HG03457 (cell line): ENCODE data around the gene IPP.
A peak's percentile ranks its signal among the peaks of the same experiment; 100 is the strongest.
"Not testable (repeated sequence)": the region's sequence is repeated elsewhere in the genome, so short reads cannot be mapped to it uniquely, and the experiment has no call there.

Experiments used
- ATAC-seq: cut with Tn5 transposase; IDR thresholded peaks from one replicate; pipeline ENCODE4 v1.9.1; 2021; ENCODE audit warnings: moderate number of reproducible peaks; ENCODE audit not compliant: unreplicated experiment

IPP gene

GRCh38 chr1:45746922-45747321, 3.5 kb downstream of the IPP start:
- ATAC-seq, result no peak

- ATAC-seq, result not testable (repeated sequence)
Observed at GRCh38 chr1:45739641-45740156, 10.8 kb downstream of the IPP start.

- no peak for ATAC-seq
Observed at GRCh38 chr1:45739137-45739536, 11.3 kb downstream of the IPP start.

DNA sequence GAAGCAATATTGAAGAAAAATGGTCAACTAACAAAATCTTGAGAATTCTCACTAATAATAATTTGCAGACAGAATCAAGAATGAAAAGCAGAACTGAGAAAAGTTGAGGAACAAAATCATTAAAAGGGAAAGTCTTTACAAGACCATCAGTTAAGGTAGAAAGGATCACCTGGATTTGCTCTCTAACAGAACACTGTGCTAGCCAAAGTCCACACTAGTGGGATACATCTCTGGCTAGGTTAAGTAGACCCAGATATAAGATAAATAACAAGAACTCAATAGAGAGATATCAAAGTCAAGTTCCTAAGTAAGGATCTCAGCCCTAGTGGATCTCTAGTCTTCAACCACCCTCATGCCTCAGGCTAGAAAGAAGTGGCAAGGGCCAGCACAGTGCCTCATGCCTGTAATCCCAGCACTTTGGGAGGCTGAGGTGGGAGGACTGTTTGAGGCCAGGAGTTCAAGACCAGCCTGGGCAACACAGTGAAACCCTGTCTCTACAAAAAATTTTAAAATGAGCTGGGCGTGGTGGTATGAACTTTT, 19.6 kb downstream of the IPP start:
- no peak for ATAC-seq

DNA sequence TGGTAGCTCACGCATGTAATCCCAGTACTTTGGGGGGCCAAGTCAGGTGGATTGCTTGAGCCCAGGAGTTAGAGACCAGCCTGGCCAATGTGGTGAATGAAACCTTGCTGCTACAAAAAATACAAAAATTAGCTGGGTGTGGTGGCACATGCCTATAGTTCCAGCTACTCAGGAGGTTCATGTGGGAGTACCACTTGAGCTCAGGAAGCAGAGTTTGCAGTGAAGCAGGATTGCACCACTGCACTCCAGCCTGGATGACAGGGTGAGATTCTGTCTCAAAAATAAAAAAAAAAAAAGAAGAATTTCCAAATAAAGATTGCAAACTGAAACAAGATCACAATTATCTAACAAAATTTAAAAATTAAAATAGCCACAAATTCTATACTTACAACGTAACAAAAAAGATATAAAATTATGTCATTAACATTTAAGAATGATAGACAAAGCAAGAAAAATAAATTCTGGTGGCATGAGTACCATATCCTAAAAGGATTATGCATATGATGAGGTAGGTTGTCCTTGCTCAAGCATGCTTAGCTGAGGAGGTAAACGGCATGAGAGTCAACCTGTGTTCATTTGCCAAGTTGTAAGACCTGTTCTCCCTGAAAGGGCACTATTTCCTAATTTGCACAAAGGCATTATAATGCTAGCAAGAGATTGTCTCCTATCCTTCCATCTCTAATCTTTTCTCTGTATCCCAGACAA, 20.2 kb downstream of the IPP start:
- ATAC-seq, result no peak

DNA sequence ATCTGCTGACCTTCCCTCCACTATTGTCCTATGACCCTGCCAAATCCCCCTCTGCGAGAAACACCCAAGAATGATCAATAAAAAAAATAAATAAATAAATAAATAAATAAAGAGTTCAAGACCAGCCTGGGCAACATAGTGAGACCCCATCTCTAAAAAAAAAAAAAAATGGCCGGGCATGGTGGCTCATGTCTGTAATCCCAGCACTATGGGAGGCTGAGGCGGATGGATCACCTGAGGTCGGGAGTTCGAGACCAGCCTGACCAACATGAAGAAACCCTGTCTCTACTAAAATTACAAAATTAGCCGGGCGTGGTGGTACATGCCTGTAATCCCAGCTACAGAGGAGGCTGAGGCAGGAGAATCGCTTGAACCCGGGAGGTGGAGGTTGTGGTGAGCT, 24.4 kb downstream of the IPP start:
- not testable (repeated sequence) for ATAC-seq

DNA sequence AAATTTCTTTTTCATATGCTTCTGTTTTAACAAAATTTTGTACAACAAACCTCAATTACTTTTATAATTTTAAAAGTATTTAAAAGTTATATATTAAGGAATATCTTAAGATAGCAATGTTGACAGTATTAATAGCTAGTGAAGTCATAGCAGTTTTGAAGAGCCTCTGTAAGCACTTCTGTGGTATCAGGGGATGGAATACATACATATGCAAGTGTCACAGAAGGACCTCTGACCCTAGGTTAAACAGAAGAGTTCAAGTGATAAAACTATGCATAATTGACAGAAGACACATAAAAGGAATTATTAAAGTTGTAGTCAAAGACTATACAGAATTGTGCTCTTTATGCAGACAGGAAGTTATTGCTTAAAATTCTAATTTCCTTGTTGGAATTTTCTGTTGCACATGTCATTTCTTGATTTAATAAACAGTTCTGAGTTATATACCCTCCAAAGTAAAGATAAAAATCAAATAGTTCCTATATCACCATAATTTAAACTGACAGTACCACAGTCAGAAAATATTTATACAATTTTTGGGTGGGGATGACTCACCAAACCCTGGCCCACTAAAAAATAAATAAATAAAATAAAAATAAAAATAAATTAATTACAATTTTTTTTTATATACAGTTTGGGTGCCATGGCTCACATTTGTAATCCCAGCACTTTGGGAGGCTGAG, 27.1 kb downstream of the IPP start:
- no peak for ATAC-seq

GRCh38 chr1:45722809-45723208, 27.6 kb downstream of the IPP start:
- no peak for ATAC-seq

GRCh38 chr1:45721207-45721606, 29.2 kb downstream of the IPP start:
- no peak for ATAC-seq

- ATAC-seq, result no peak
Observed at GRCh38 chr1:45718289-45718688, 32.2 kb downstream of the IPP start.

DNA sequence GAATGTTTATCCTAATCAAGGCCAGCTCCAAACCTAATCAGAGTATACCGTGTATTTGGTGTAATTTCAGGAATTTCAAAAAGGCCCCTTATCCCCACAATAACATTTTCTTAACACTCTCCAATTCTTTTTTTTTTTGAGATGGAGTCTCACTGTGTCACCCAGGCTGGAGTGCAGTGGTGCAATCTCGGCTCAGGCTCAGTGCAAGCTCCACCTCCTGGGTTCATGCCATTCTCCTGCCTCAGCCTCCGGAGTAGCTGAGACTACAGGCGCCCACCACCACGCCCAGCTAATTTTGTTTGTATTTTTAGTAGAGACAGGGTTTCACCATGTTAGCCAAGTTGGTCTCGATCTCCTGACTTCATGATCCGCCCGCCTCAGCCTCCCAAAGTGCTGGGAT, 33.1 kb downstream of the IPP start:
- ATAC-seq, result not testable (repeated sequence)

GRCh38 chr1:45716700-45717099, 33.8 kb downstream of the IPP start:
- ATAC-seq, result no peak

DNA sequence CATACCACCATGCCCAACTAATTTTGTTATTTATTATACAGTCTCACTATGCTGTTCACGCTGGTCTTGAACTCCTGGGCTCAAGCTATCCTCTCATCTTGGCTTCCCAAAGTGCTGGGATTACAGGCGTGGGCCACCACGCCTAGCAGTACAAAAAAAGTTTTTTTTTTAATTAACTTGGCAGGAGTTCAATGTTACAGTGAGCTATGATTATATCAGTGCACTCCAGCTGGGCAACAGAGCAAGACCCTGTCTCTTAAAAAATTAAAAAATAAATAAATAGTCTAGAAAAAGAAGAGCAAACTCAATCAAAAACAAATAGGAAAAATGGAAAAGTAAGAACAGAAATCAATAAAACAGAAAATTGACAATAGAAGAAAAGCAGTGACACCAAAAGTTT, 36.7 kb downstream of the IPP start:
- ATAC-seq, result no peak

DNA sequence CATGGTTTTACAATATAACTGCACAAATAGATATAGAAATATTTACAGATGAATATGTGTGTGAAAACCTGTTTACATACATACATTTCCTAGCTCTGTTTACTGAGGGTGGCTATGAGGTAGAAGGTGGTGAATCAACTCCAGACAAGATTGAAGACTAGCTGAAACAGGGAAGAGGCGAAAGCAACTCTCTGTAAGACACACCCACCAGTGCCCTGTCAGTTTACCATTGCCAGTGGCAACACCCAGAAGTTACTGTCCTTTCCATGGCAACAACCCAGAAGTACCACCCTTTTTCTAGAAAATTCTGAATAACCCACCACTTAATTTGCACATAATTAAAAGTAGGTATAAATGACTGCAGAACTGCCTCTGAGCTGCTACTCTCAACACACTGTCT, 45.8 kb downstream of the IPP start:
- ATAC-seq, result no peak

DNA sequence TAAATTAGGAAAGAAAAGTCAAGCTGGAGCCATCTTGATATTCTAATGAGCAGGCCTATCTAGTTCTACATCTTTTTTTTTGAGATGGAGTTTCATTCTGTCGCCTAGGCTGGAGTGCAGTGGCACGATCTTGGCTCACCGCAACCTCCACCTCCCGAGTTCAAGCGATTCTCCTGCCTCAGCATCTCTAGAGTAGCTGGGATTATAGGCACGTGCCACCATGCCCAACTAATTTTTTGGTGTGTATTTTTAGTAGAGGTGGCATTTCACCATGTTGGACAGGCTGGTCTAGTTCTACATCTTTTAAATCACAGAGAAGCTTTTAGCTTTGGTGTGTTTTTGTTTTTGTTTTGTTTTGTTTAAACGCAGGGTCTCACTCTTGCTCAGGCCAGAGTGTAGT, 55.6 kb downstream of the IPP start:
- no peak for ATAC-seq

- not testable (repeated sequence) for ATAC-seq
Observed at GRCh38 chr1:45693811-45694210, 56.6 kb downstream of the IPP start.

- no peak for ATAC-seq
Observed at GRCh38 chr1:45687754-45688740, 62.4 kb downstream of the IPP start, which contains the start of gene TMEM69. TSS of gene TMEM69 (plus strand) at chr1:45688181. CDS start at chr1:45691069, 2,888 bp downstream.

GRCh38 chr1:45687014-45687753, 63.3 kb downstream of the IPP start:
- ATAC-seq, result peak; percentile 56

DNA sequence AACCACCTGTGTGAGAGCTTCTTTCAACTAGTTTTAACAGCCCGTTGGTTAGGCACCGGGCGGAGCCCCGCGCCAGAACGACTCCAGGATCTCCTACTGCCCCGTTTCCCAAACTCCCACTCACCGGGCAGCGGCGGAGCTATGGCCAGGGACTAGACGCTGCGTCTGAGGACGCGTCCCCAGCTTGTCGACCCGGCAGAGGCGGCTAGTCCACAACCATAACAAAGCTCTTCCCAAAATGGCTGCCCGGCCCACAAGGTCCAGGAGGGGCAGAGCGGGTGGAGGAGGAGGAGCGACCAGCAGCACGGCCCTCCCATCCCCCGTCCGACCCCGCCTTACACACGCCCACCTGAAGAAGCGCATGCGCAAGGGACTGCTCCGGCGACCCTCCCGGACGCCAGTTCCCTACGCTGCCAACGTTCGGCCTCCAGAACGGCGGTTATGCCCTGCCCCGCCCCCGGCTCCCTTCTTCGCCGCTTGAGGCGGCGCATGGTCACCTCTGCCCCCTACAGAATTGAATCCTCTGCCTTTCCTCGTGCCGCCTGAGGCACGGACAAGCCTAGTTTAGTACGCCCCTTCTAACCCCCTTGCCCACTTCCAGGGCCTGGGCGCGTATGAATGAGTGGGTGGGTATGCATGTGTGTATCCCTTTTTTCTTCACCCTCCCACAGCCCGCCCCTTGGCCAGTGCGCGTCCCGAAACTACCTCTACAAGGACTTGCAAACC, 64.0 kb downstream of the IPP start, which contains the start of gene GPBP1L1:
Gene GPBP1L1, minus strand, starts transcription at position 246 of the 726 bp plus-strand sequence. CDS start 27,446 bp downstream, outside the sequence.
- ATAC-seq, result peak; percentile 34

- peak; percentile 2 for ATAC-seq
Observed at GRCh38 chr1:45686015-45686287, 64.5 kb downstream of the IPP start.
